Neuronal stem cell (in vitro differentiated cells): ENCODE data around the gene PEDS1.

Experiments
- DNase-seq: peaks from one replicate; pipeline ENCODE4 v3.0.0-alpha.2; 2013; ENCODE audit warnings: low spot score
- H2AFZ ChIP-seq: one replicate; pipeline ENCODE4 v1.6.1; 2013; ENCODE audit warnings: mild to moderate bottlenecking, low read length, inconsistent platforms
- H2AK5ac ChIP-seq: 2 replicates; pipeline ENCODE4 v1.6.1; 2013; ENCODE audit warnings: low read depth, mild to moderate bottlenecking, inconsistent platforms, low read length, moderate library complexity, mixed read lengths
- H2BK120ac ChIP-seq: 2 replicates; pipeline ENCODE4 v1.6.1; 2013; ENCODE audit warnings: low read depth, mild to moderate bottlenecking, inconsistent platforms, low read length, moderate library complexity, mixed read lengths
- H2BK12ac ChIP-seq: one replicate; pipeline ENCODE4 v1.6.1; 2013; ENCODE audit warnings: low read length, inconsistent platforms
- H2BK15ac ChIP-seq: 2 replicates; pipeline ENCODE4 v1.6.1; 2013; ENCODE audit warnings: mild to moderate bottlenecking, low read length, inconsistent platforms, mixed read lengths
- H2BK5ac ChIP-seq: one replicate; pipeline ENCODE4 v1.6.1; 2013; ENCODE audit warnings: inconsistent platforms, mild to moderate bottlenecking, low read length, moderate library complexity
- H3K14ac ChIP-seq: one replicate; pipeline ENCODE4 v1.6.1; 2013; ENCODE audit warnings: low read length, inconsistent platforms
- H3K18ac ChIP-seq: 2 replicates; pipeline ENCODE4 v1.6.1; 2013; ENCODE audit warnings: low read length, inconsistent platforms
- H3K23ac ChIP-seq: 2 replicates; pipeline ENCODE4 v1.6.1; 2013; ENCODE audit warnings: low read depth, mild to moderate bottlenecking, mixed read lengths, low read length, inconsistent platforms; ENCODE audit not compliant: poor library complexity
- H3K27ac ChIP-seq: replicated peaks from 3 replicates; pipeline ENCODE4 v1.5.1; 2013; ENCODE audit warnings: low read length, inconsistent platforms
- H3K27me3 ChIP-seq, 3 experiments: 2 replicates each; pipeline ENCODE4 v1.6.1; 2013; ENCODE audit warnings: low read length in 3 of 3, mild to moderate bottlenecking in 2 of 3, inconsistent platforms in 1 of 3, low read depth in 1 of 3, mixed read lengths in 1 of 3, moderate library complexity in 1 of 3; ENCODE audit not compliant: control insufficient read depth in 3 of 3, insufficient read depth in 3 of 3
- H3K36me3 ChIP-seq, 2 donors: replicated peaks in 1 of 2; 2 replicates each; pipeline ENCODE4 v1.6.1; 2013; ENCODE audit warnings: low read length in 2 of 2; ENCODE audit not compliant: control insufficient read depth in 2 of 2, insufficient read depth in 2 of 2
- H3K4ac ChIP-seq: 2 replicates; pipeline ENCODE4 v1.6.1; 2013; ENCODE audit warnings: inconsistent platforms, mild to moderate bottlenecking, low read length, moderate library complexity
- H3K4me1 ChIP-seq, 2 donors: 1 replicate in 1 of 2; 2 replicates in 1 of 2; pipeline ENCODE4 v1.6.1; 2013; ENCODE audit warnings: low read length in 2 of 2, low read depth in 1 of 2; ENCODE audit not compliant: control insufficient read depth in 2 of 2, insufficient read depth in 1 of 2
- H3K4me2 ChIP-seq: one replicate; pipeline ENCODE4 v1.6.1; 2013; ENCODE audit warnings: mild to moderate bottlenecking, low read length, inconsistent platforms; ENCODE audit not compliant: insufficient read depth, poor library complexity, severe bottlenecking
- H3K4me3 ChIP-seq, 2 donors: 2 replicates each; pipeline ENCODE4 v1.5.1; 2013; ENCODE audit warnings: low read length in 2 of 2, mild to moderate bottlenecking in 2 of 2, inconsistent platforms in 1 of 2, moderate library complexity in 1 of 2
- H3K79me1 ChIP-seq: one replicate; pipeline ENCODE4 v1.6.1; 2013; ENCODE audit warnings: low read depth, mild to moderate bottlenecking, inconsistent platforms, low read length, moderate library complexity
- H3K9ac ChIP-seq: one replicate; pipeline ENCODE4 v1.6.1; 2013; ENCODE audit warnings: mild to moderate bottlenecking, low read depth, low read length, inconsistent platforms; ENCODE audit not compliant: poor library complexity
- H3K9me3 ChIP-seq, 2 donors: replicated peaks in 1 of 2; 2 replicates each; pipeline versions ENCODE3 to v1.6.1; 2013; ENCODE audit warnings: low read length in 2 of 2, mild to moderate bottlenecking in 2 of 2, inconsistent platforms in 1 of 2, low read depth in 1 of 2, mixed read lengths in 1 of 2, moderate library complexity in 1 of 2; ENCODE audit not compliant: control insufficient read depth in 2 of 2, insufficient read depth in 1 of 2
- H4K8ac ChIP-seq: one replicate; pipeline ENCODE4 v1.6.1; 2013; ENCODE audit warnings: low read depth, mild to moderate bottlenecking, inconsistent platforms, low read length, moderate library complexity
- H4K91ac ChIP-seq: one replicate; pipeline ENCODE4 v1.6.1; 2013; ENCODE audit warnings: low read length, low read depth, mild to moderate bottlenecking, inconsistent platforms; ENCODE audit not compliant: poor library complexity
- WGBS, 2 donors: extraction: QIAGEN DNeasy Blood & Tissue Kit; methylation state at CpG; one replicate each; pipeline ENCODE4 v1.1.7; 2013; ENCODE audit warnings: missing lambda C conversion rate in 2 of 2, mixed read lengths in 1 of 2; ENCODE audit not compliant: insufficient read length in 2 of 2, insufficient replicate concordance in 1 of 2; ENCODE audit errors: extremely low coverage in 2 of 2; 5-methylcytosine and 5-hydroxymethylcytosine counted together

The PEDS1 gene

GRCh38 chr20:50186987-50187402 is 33.5 kb upstream of the PEDS1 start:
- Histone ChIP-seq H3K14ac (no peak overlapping the region), H3K79me1 (no peaks in the 10 kb centered on the region), H3K18ac (no peak overlapping the region), H2AK5ac (no peak overlapping the region), H3K23ac (no peak overlapping the region), H4K91ac (no peak overlapping the region), H2BK12ac (no peak overlapping the region), H3K27ac (no peak overlapping the region), H3K9me3 (peaks cover 0 to 2% of the 10 kb centered on the region in 2 donors), H2BK120ac (no peak overlapping the region), H3K4me1 (peaks cover 0 to 1% of the 10 kb centered on the region in 2 donors), H3K4ac (no peak overlapping the region), H2BK5ac (no peak overlapping the region), H3K4me3 (no peak overlapping the region), H3K9ac (no peak overlapping the region), H3K27me3 (peaks cover 0 to 14% (median 3%) of the 10 kb centered on the region in 3 experiments), H2AFZ (no peak overlapping the region), H4K8ac (no peak overlapping the region), H3K36me3 (no peaks in the 10 kb centered on the region), H2BK15ac (no peak overlapping the region), H3K4me2 (no peak overlapping the region)
- DNase-seq, result no peak
- no CpG with 5 or more reads among the region's 8 CpGs for WGBS, 2 donors

DNA sequence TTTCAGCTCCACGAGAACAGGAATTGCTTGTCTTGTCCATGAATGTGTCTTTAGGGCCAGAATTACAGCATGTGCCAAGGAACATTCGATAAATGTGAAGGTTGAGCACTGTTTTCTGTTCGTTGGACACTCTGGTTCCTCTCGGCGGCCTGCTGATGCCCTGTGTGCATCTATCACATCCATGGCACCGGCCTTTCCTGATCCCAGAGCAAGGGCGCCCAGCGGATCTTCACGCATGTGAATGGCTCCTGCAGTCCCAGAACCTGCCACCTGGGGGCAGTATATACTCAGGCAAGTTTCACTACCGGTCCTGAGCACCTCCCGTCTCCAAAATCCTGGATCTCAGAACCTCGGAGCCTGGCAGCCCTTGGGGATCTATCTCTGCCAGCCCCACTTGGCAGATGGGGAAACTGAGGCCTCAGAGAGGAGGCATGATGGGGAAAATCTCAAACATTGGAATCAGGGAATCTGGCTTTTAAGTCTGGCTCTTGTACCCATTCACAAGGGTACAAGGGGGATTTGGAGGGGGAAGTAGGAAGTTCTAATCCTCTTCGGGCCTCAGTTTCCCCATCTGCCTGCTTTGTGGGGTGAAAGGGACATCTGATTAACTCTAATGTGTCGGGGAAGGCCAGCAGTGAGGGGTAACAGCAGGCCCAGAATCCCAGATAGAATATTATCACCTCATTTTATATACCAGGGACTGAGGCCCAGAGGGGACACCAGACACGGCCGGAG is 32.8 kb upstream of the PEDS1 start:
- Histone ChIP-seq H3K14ac (no peak overlapping the region), H3K4me3 (no peak overlapping the region), H2BK120ac (no peak overlapping the region), H3K4ac (no peak overlapping the region), H4K8ac (no peak overlapping the region), H2BK15ac (no peak overlapping the region), H3K18ac (no peak overlapping the region), H3K79me1 (no peaks in the 10 kb centered on the region), H3K4me2 (no peak overlapping the region), H2AFZ (peak overlapping the region; percentile 66), H2BK5ac (no peak overlapping the region), H3K9ac (no peak overlapping the region), H3K27me3 (peaks cover 0 to 9% (median 0%) of the 10 kb centered on the region in 3 experiments), H3K23ac (no peak overlapping the region), H3K4me1 (no peaks in the 10 kb centered on the region), H3K36me3 (no peaks in the 10 kb centered on the region), H2BK12ac (no peak overlapping the region), H2AK5ac (no peak overlapping the region), H3K27ac (no peak overlapping the region), H4K91ac (no peak overlapping the region), H3K9me3 (peaks cover 0 to 2% of the 10 kb centered on the region in 2 donors)
- DNase-seq, result peak; percentile 87
- no CpG with 5 or more reads among the region's 16 CpGs for WGBS, 2 donors

GRCh38 chr20:50185426-50185825 is 31.9 kb upstream of the PEDS1 start:
- Histone ChIP-seq H3K14ac (no peak overlapping the region), H3K36me3 (no peaks in the 10 kb centered on the region), H3K27ac (no peak overlapping the region), H3K4me1 (no peaks in the 10 kb centered on the region), H2BK5ac (no peak overlapping the region), H2BK12ac (no peak overlapping the region), H3K18ac (no peak overlapping the region), H3K27me3 (peaks cover 0 to 9% (median 0%) of the 10 kb centered on the region in 3 experiments), H3K4me2 (no peak overlapping the region), H2BK120ac (no peak overlapping the region), H4K8ac (no peak overlapping the region), H3K9ac (no peak overlapping the region), H3K79me1 (no peaks in the 10 kb centered on the region), H4K91ac (no peak overlapping the region), H3K4ac (no peak overlapping the region), H2AFZ (no peak overlapping the region), H2BK15ac (no peak overlapping the region), H3K23ac (no peak overlapping the region), H3K4me3 (no peak overlapping the region), H2AK5ac (no peak overlapping the region), H3K9me3 (peaks cover 0 to 2% of the 10 kb centered on the region in 2 donors)
- no CpG with 5 or more reads among the region's 5 CpGs for WGBS, 2 donors
- DNase-seq, result no peak

DNA sequence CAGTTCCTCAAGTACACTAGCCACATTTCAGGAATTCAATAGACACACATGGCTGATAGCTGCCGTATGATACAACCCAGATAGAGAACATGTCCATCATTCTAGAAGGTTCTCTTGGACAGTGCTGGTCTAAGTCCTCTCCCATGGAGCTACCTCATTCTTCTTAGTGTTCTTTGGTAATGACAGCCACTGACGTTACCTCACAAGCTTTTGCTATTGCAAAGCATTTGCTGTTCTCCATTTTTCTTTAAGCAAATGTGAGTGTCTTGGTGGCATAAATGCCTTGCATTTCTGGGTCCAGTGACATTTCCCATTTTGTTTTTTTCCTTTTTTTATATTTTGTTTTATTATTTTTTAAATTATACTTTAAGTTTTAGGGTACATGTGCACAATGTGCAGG is 28.8 kb upstream of the PEDS1 start:
- no CpG with 5 or more reads among the region's 2 CpGs for WGBS, 2 donors
- H3K9me3 ChIP-seq, result no peaks in the 10 kb centered on the region
- no peak overlapping the region for H3K4me2 ChIP-seq
- H3K27ac ChIP-seq, result no peak overlapping the region
- no peak overlapping the region for H4K91ac ChIP-seq
- H3K18ac ChIP-seq, result no peak overlapping the region
- no peaks in the 10 kb centered on the region for H3K79me1 ChIP-seq
- H2AK5ac ChIP-seq, result no peak overlapping the region
- no peak overlapping the region for H3K14ac ChIP-seq
- no peak overlapping the region for H3K9ac ChIP-seq
- peaks cover 0 to 2% (median 0%) of the 10 kb centered on the region in 3 experiments for H3K27me3 ChIP-seq
- no peak overlapping the region for H2BK15ac ChIP-seq
- no peak overlapping the region for H3K4me3 ChIP-seq
- H3K36me3 ChIP-seq, result no peaks in the 10 kb centered on the region
- H2BK12ac ChIP-seq, result no peak overlapping the region
- no peaks in the 10 kb centered on the region for H3K4me1 ChIP-seq
- no peak overlapping the region for H3K23ac ChIP-seq
- H2BK120ac ChIP-seq, result no peak overlapping the region
- no peak for DNase-seq
- H4K8ac ChIP-seq, result no peak overlapping the region
- no peak overlapping the region for H3K4ac ChIP-seq
- no peak overlapping the region for H2AFZ ChIP-seq
- no peak overlapping the region for H2BK5ac ChIP-seq
